Cardiac fibroblast (primary cell): ENCODE measurements around the gene GPC6.
"Not testable (repeated sequence)": the region's sequence is repeated elsewhere in the genome, so short reads cannot be mapped to it uniquely, and the experiment has no call there.

Experiments used
- DNase-seq, 2 donors: peaks; one replicate each; pipeline versions ENCODE4 v3.0.0 to v3.0.0-alpha.2; 2010; ENCODE audit warnings: low read depth in 2 of 2
- H3K4me3 ChIP-seq, 2 donors: replicated peaks in 1 of 2; 1 replicate in 1 of 2; 2 replicates in 1 of 2; pipeline ENCODE4 v1.5.1; 2011; ENCODE audit warnings: low read depth in 2 of 2, low read length in 2 of 2, mild to moderate bottlenecking in 2 of 2, moderate library complexity in 1 of 2
- CTCF ChIP-seq: IDR thresholded peaks from one replicate; pipeline ENCODE4 v1.5.1; 2011; ENCODE audit warnings: low read depth, mild to moderate bottlenecking, low read length, inconsistent platforms

The GPC6 gene

GRCh38 chr13:94343243-94343585 is 1116.6 kb downstream of the GPC6 start:
- DNase-seq = peak in 1 of 2 donors; percentile 47
- H3K4me3 ChIP-seq = no peak overlapping the region
- no peak for TF ChIP-seq CTCF

- not testable (repeated sequence) for H3K4me3 ChIP-seq, DNase-seq
Measured at GRCh38 chr13:94343687-94344086, 1117.1 kb downstream of the GPC6 start.

- TF ChIP-seq CTCF = no peak
- H3K4me3 ChIP-seq = no peak overlapping the region
- DNase-seq = peak; percentile 24 to 60
Measured at GRCh38 chr13:94344126-94344818, 1117.7 kb downstream of the GPC6 start.

GRCh38 chr13:94345374-94346195 is 1119.0 kb downstream of the GPC6 start:
- TF ChIP-seq CTCF = peak; percentile 24
- no peak overlapping the region for H3K4me3 ChIP-seq
- peak; percentile 58 to 70 for DNase-seq

- DNase-seq = no peak
- no peak for TF ChIP-seq CTCF
- no peak overlapping the region for H3K4me3 ChIP-seq
Measured at GRCh38 chr13:94346261-94347019, 1119.8 kb downstream of the GPC6 start.

- TF ChIP-seq CTCF = no peak
- H3K4me3 ChIP-seq = no peak overlapping the region
- DNase-seq = peak; percentile 54 to 75
Measured at GRCh38 chr13:94351292-94351990, 1124.8 kb downstream of the GPC6 start.
